Femur (tissue), 1 donor: ENCODE results near the gene ORM2.

Source experiments
- DNase-seq: peaks from one replicate; pipeline ENCODE4 v3.0.0-alpha.2; 2017

The ORM2 gene

GRCh38 chr9:114355821-114356220 is 26.2 kb downstream of the ORM2 start:
- no peak for DNase-seq

DNA sequence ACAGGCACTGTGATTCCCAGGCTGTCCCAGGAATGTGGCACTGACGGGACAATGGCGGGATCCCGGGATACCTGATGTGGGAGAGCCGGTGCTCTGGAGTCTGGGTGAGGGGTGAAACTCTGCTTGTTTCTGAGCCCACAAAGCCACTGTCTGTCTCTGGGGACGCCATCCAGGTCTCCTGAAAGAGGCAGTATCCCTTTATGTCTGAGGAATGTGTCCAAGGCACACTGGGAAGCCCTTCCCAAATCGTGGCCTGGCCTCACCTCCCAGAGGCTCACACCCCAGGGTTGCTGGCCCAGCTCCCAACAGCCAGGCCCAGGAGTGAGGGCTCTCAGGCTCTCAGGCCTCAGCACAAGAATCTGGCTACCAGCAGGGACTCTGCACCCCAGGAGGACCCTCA is 27.1 kb downstream of the ORM2 start:
- DNase-seq: no peak

GRCh38 chr9:114357360-114357759 is 27.7 kb downstream of the ORM2 start:
- DNase-seq: no peak

DNA sequence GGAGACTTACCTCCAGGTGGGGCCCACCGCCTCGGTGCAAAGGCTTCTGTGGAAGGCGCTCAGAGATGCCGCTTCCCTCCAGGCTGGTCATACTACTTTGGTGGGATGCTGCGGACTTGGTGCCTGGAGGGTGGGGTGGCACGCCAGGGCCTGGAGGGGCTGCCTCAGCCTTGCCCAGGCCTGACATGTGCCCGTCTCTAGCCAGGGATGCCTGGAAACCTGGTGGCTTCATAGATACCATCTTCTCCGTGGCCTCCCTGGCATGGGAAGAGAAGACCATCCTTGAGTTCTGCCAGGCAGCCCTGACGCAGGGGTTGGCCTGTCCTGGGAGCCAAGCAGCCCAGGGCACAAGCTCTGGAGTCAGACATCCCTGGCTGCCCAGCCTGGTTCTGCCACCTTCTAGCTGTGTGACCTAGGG is 28.3 kb downstream of the ORM2 start:
- no peak for DNase-seq

- DNase-seq: no peak
Measured at GRCh38 chr9:114359801-114360200, 30.1 kb downstream of the ORM2 start.

- no peak for DNase-seq
Measured at GRCh38 chr9:114361542-114361941, 31.9 kb downstream of the ORM2 start.

- no peak for DNase-seq
Measured at GRCh38 chr9:114362394-114362793, 32.7 kb downstream of the ORM2 start.

DNA sequence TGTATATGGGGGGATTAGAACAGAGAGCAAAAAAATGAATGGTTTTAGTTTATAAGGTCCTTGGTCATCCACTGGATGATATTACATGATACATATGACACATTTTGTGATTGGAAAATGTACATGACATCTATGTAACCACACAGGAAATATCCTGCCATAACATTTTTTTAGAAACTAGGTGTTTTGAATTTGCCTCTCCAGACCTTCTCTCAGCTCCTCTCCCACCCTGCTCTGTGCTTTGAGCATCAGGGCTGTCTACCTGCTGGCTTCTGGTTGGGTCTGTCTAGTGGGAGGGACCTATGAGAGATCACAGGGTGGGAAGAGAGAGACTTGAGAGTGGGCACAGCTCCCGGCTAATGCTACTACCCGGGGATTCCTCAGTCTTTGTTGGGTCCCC is 33.8 kb downstream of the ORM2 start:
- DNase-seq: no peak

GRCh38 chr9:114364134-114365041 is 34.7 kb downstream of the ORM2 start:
- DNase-seq: peak; percentile 13

DNA sequence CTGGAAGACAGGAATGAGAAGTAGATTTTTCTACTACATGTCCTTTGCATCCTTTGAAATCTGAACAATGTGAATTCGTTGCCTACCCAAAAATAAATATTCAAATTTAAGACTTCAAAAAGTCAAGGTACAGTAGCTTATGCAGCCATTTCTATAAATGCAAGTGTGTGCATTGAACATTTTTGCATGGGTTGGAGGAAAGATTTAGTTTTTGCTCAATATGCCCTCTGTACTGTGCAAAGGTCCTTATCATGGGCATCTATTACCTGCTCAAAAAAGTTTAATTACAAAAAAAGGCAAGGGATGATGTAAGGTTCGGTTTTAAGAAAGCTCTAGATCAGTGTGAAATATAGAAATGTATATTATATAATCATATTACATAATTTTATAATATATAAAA is 35.5 kb downstream of the ORM2 start:
- no peak for DNase-seq

DNA sequence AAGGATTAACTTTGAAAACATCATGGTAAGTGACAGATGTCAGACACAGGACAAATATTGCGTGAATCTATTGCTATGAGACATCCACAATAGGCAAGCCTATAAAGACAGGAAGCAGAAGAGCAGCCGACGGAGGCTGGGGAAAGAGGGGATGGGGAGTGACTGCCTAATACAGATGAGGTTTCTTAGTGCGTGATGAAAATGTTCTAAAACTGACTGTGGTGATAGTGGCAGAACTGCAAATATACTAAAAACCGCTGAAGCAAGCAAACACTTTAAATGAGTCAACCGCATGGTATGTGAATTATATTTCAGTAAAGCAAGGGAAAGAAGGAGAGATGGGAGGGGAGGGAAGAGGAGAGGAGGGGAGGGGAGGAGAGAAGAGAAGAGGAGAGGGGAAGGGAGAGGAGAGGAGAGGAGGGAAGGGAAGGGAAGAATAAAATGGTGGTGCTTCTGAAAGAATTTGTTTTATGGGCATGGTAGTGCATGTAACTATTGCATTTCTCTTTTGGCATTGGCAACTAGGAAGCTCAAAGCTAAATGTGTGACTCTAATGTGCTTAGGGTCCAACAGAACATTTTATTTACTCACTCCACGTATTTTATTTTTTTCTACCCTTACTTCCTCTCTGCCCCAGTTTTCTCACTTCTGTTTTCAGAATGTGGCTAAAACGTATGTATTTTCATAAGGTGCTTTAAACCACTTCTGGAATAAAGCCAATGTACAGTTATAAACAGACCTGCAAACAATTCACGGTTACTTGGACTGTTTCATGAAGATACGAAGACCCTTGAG is 36.9 kb downstream of the ORM2 start:
- DNase-seq: peak; percentile 22

GRCh38 chr9:114367366-114367765 is 37.7 kb downstream of the ORM2 start:
- DNase-seq: no peak

- peak; percentile 16 for DNase-seq
Measured at GRCh38 chr9:114367772-114368569, 38.3 kb downstream of the ORM2 start.

DNA sequence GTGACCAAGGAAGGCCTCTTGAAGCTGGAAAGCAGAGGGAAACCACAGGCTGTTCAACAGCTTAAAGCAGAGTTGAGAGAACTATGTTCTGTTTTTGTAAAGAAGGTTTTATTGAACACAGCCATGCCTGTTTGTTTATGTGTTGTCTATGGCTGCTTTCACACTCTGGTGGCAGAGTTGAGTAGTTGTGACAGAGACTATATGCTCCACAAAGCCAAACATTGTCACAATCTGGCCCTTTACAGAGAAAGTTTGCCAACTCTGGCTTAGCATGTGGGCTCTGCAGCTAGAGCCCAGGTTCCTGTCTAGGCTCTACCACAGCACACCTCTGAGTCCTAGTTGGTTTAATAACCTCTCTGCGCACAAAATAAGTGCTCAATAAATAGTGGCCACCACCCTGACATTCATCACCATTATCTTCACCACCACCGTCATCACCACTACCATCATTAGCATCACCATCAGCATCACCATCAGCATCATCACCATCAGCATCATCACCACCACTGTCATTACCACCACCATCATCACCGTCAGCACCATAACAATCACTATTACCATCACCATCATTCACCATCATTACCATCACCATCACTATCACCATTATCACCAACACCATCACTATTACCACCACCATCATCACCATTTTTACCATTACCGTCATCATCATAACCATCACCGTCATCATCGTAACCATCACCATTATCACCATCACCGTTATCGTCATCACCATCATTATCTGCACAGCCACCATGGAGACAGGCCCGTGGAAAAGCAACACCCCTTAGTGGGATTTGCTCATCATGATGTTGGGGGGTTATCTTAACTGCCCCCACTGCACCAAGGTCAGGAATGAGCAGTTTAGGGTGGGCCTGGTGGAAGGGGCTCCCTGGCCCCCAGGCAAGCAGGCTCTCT is 39.8 kb downstream of the ORM2 start:
- DNase-seq: no peak

DNA sequence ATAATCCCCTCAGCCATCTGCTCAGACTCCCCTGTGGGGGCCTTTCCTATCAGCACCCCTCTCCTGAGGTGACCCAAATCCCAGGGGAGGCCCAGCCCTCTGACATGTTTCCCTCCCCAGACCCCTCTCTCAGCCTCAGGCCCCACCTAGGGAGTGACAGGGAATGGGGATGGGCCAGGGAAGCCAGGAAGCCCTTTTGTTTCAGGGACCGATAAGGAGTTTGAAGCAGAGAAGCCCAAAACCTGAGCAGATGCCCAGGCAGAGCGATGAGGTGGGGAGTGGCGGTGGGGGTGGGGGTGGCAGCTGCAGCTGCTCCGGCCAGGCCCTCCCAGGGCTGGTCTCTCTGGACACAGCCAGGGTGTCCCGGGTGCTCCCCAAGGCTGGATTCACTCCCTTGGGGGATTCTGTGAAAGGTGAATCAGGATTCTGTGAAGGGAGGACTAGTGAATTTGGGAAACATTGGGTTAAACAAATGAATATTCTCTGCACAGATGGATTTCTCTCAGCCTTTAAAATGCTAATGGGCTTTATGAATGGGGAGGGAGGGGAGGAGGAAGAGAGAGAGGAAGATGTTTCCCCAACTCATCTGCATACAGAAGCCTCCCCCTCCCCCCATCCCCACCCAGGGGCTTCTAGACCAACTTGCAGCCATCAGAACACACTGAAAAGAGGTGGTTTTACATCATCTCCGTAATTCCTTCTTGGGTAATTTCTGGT is 40.7 kb downstream of the ORM2 start:
- no peak for DNase-seq

DNA sequence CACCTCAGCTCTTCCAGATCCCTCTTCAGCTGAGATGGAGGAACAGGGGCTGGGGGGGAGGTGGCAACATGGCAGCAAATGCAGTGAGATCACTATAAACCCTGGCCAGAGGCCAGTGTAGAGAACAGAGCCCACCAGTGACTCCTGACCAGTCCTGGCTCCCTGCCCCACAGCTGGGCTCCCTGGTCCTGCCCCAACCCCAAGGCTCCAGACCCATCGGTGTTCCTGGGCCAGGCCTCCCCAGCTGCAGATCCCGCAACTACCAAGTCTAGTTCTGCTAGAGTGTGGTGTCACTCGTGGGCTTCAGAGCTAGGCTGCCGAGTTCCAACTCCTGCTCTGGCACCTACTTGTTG is 41.3 kb downstream of the ORM2 start:
- no peak for DNase-seq

- no peak for DNase-seq
Measured at GRCh38 chr9:114371343-114371944, 41.8 kb downstream of the ORM2 start.

- DNase-seq: no peak
Measured at GRCh38 chr9:114371973-114372917, 42.6 kb downstream of the ORM2 start.

DNA sequence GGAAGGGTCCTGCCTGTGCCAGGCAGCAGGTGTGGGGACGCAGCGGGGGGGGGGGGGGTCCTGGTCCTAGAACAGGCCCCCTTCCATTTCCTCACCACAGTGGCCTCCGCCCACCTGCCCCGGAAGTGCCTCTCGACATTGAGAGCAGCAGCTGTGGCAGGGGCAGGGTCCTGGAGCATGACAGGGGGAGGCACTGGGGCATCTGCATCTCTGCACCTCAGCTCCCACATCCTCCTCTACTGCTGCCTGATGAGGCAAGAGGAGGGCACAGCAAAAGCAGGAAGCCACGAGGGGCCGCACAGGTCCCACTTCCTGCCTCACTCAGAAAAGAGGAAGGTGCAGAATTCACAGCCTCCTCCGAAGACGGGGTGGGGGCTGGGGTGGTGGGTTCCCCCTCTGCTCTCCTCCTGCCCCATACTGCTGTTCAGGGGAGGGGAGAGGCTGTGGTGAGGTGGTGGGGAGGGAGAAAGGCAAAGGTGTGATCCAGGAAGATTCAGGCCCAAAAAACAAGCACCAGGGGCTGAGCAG is 43.3 kb downstream of the ORM2 start:
- DNase-seq: peak; percentile 82
